ENCODE results near the gene FZD7.

DNA sequence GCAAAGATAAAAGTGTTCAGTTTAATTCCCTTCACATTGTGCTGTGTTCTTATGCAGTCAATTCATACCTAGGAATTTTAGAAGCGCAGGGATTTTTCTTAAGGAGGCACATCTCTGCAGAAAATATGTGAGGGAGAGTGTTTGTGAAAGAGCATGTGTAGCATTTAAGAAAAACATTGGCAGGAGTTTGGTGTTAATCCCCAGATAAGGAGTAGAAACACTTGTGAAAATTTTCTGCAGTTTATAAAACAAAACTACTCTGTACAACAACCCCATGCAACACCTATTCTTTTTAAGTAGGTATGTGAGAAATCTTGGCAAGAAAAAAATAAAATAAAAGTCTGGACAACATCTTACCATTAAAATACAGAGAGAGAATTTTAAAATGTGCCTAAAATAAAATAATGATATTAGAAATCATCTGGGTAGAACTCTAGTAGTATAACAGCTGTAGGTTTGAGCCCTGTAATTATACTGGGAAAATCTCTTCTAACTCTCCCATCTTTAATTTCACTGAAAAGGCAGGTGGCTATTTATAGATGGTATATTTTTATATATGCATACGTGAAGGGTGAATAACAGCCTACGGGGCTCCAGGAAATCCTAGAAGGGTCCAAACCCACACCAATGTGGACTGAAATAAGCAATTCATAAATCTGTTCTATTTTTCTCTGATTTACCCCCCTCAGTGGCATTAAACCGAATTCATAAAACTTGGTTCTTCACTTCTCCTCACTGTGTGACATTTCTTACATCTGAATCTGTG lies 6.6 kb downstream of the FZD7 start:
- TF ChIP-seq, protein P1, sequence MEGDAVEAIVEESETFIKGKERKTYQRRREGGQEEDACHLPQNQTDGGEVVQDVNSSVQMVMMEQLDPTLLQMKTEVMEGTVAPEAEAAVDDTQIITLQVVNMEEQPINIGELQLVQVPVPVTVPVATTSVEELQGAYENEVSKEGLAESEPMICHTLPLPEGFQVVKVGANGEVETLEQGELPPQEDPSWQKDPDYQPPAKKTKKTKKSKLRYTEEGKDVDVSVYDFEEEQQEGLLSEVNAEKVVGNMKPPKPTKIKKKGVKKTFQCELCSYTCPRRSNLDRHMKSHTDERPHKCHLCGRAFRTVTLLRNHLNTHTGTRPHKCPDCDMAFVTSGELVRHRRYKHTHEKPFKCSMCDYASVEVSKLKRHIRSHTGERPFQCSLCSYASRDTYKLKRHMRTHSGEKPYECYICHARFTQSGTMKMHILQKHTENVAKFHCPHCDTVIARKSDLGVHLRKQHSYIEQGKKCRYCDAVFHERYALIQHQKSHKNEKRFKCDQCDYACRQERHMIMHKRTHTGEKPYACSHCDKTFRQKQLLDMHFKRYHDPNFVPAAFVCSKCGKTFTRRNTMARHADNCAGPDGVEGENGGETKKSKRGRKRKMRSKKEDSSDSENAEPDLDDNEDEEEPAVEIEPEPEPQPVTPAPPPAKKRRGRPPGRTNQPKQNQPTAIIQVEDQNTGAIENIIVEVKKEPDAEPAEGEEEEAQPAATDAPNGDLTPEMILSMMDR (conservative IDR thresholded peaks at IDR 0.05), result no peak
- TF ChIP-seq ZFX (IDR thresholded peaks at IDR 0.05), result no peak

Data from C4-2B (cell line).